K562 (cell line): Measurements from ENCODE around the gene GSK3B. TPM values are rescaled to one million over a fixed set of nuclear protein-coding genes. Genes with fewer than 3 reads are reported as not detected.

Experiments used
- ATAC-seq: fragments of 200-7000 bp; cut with Tn5 transposase; 3 replicates; pipeline ENCODE4 v1.9.1; 2020; ENCODE audit warnings: moderate library complexity
- BruUV-seq: library from RNA; stranded (reverse); fragments of 400-500 nt; replicated peaks from 2 replicates; lab custom pipeline; 2021; lab: Mats Ljungman, UMichigan
- CTCF ChIA-PET: fragments of 300-600 bp; formaldehyde crosslinking; extraction: SDS; loops from one replicate; lab custom pipeline; 2021; ENCODE audit warnings: low intra/inter-chr PET ratio; lab: Yijun Ruan, JAX
- POLR2A ChIA-PET: fragments of 300-600, 350-650 bp; sonication (Branson Sonifier 250); formaldehyde crosslinking; extraction: SDS; loops from one replicate; lab custom pipeline; 2021; ENCODE audit warnings: antibody characterized with exemption, inconsistent platforms; lab: Yijun Ruan, JAX
- DNase-seq, 4 experiments: peaks; one replicate each; pipeline versions ENCODE4 v3.0.0 to v3.0.0-alpha.2; 2011 to 2018; ENCODE audit warnings: low spot score in 3 of 4, mixed read lengths in 3 of 4; ENCODE audit errors: extremely low read depth in 1 of 4
- FAIRE-seq: peaks from 2 replicates; lab custom pipeline; 2011; peaks lifted over from hg19 to GRCh38; lab: Jason Lieb, UNC
- H2AFZ ChIP-seq: 2 replicates; pipeline ENCODE4 v1.6.0; 2011; ENCODE audit warnings: low read depth, low read length, control low read depth, inconsistent platforms
- H3K27ac ChIP-seq: fragments of 200-600 bp; 3 replicates; pipeline ENCODE4 v1.8.0; 2011; ENCODE audit warnings: low read depth, mild to moderate bottlenecking, control low read depth, inconsistent platforms, low read length, moderate library complexity, mixed read lengths; ENCODE audit errors: extremely low read depth
- H3K27me3 ChIP-seq, 2 experiments: fragments of 300-600 bp in 1 of 2; 2 replicates in 1 of 2; 3 replicates in 1 of 2; pipeline versions ENCODE4 v1.6.0 to v1.8.0; 2011; ENCODE audit warnings: inconsistent platforms in 2 of 2, low read length in 2 of 2, mild to moderate bottlenecking in 1 of 2, mixed read lengths in 1 of 2, moderate library complexity in 1 of 2; ENCODE audit not compliant: control insufficient read depth in 2 of 2, insufficient read depth in 2 of 2
- H3K36me3 ChIP-seq: fragments of 300-600 bp; 3 replicates; pipeline ENCODE4 v1.8.0; 2011; ENCODE audit warnings: mild to moderate bottlenecking, low read length, inconsistent platforms; ENCODE audit not compliant: control insufficient read depth, insufficient read depth
- H3K4me1 ChIP-seq, 2 experiments: fragments of 200-600 bp in 1 of 2; replicated peaks in 1 of 2; 2 replicates in 1 of 2; 3 replicates in 1 of 2; pipeline versions ENCODE4 v1.5.1 to v1.8.0; 2011; ENCODE audit warnings: inconsistent platforms in 2 of 2, low read length in 2 of 2, mild to moderate bottlenecking in 1 of 2, mixed read lengths in 1 of 2, moderate library complexity in 1 of 2; ENCODE audit not compliant: control insufficient read depth in 2 of 2, insufficient read depth in 2 of 2
- H3K4me2 ChIP-seq: 2 replicates; pipeline ENCODE4 v1.6.1; 2011; ENCODE audit warnings: low read length, control low read depth, inconsistent platforms, mixed read lengths; ENCODE audit not compliant: insufficient read depth
- H3K4me3 ChIP-seq: fragments of 200-600 bp; sonication (generic), shearing (Covaris generic); 2 replicates; pipeline ENCODE4 v1.5.1; 2016; ENCODE audit warnings: control low read depth, inconsistent platforms
- H3K79me2 ChIP-seq: fragments of 200-600 bp; 3 replicates; pipeline ENCODE4 v1.8.0; 2011; ENCODE audit warnings: low read length, inconsistent platforms; ENCODE audit not compliant: control insufficient read depth, insufficient read depth
- H3K9ac ChIP-seq, 2 experiments: 2 replicates each; pipeline versions ENCODE4 v1.6.0 to v1.6.1; 2011; ENCODE audit warnings: low read depth in 2 of 2, low read length in 2 of 2, control low read depth in 1 of 2, inconsistent platforms in 1 of 2, mild to moderate bottlenecking in 1 of 2, mixed read lengths in 1 of 2; ENCODE audit not compliant: insufficient read depth in 1 of 2
- H3K9me1 ChIP-seq: one replicate; pipeline ENCODE4 v1.6.0; 2011; ENCODE audit warnings: inconsistent platforms, mild to moderate bottlenecking, low read length, moderate library complexity; ENCODE audit not compliant: control insufficient read depth, insufficient read depth
- H3K9me3 ChIP-seq: replicated peaks from 2 replicates; pipeline ENCODE4 v1.5.1; 2011; ENCODE audit warnings: low read depth, low read length, inconsistent platforms; ENCODE audit not compliant: control insufficient read depth, insufficient read depth
- H4K20me1 ChIP-seq: replicated peaks from 2 replicates; pipeline ENCODE4 v1.6.1; 2011; ENCODE audit warnings: low read length, inconsistent platforms, mixed read lengths; ENCODE audit not compliant: control insufficient read depth, insufficient read depth
- FOXK1 ChIP-seq: sonication (generic); formaldehyde crosslinking; IDR thresholded peaks from 2 replicates; pipeline ENCODE4 v1.8.0; 2022; ENCODE audit warnings: missing genetic modification reagents, mild to moderate bottlenecking, borderline replicate concordance
- HMG20B ChIP-seq: fragments of 250-450 bp; sonication (Bioruptor Pico); IDR thresholded peaks from 2 replicates; pipeline ENCODE4 v1.5.0; 2021; ENCODE audit warnings: mild to moderate bottlenecking
- NFE2 ChIP-seq: IDR thresholded peaks from 2 replicates; pipeline ENCODE4 v1.6.1; 2014; ENCODE audit warnings: antibody characterized with exemption, low read depth
- POLR3A ChIP-seq: IDR thresholded peaks from 2 replicates; pipeline ENCODE4 v1.6.1; 2011; ENCODE audit warnings: borderline replicate concordance, mild to moderate bottlenecking, moderate library complexity; ENCODE audit not compliant: insufficient read length, insufficient read depth; ENCODE audit errors: extremely low read depth
- ZNF121 ChIP-seq: sonication (generic); formaldehyde crosslinking; conservative IDR thresholded peaks from 2 replicates; pipeline ENCODE4 v1.8.0; 2022; ENCODE audit warnings: missing genetic modification reagents
- ZNF282 ChIP-seq: sonication (generic); formaldehyde crosslinking; IDR thresholded peaks from 2 replicates; pipeline ENCODE4 v1.8.1; 2023; ENCODE audit warnings: missing genetic modification reagents
- WGBS: fragments of 100-300 bp; shearing (Covaris generic); methylation state at CpG from one replicate; pipeline ENCODE4 v1.1.6; 2016; ENCODE audit warnings: low coverage, mixed read lengths; ENCODE audit not compliant: insufficient coverage; ENCODE audit errors: missing lambda C conversion rate; 5-methylcytosine and 5-hydroxymethylcytosine counted together
- in situ Hi-C: fragments of 300-500 bp; cut with MboI; formaldehyde crosslinking; loops from 4 replicates; pipeline ENCODE4 v1.15.0; 2018; ENCODE audit warnings: inconsistent platforms, mixed read lengths
- intact Hi-C: fragments of 100-400 bp; cut with micrococcal nuclease; formaldehyde crosslinking; loops from 2 replicates; pipeline ENCODE4 v1.14.2; 2022
- polyA plus RNA-seq, 8 experiments: library from polyadenylated mRNA; depleted of rRNA in 4 of 8; stranded (reverse) in 5 of 8; unstranded in 3 of 8; fragments of >200 nt; fragmentation: Nextera tagmentation in 2 of 8; fragmentation: Illumina TruSeq in 1 of 8; extraction: Ambion mirVana in 2 of 8; extraction: Trizol in 1 of 8; gene quantifications; 2 replicates each; pipeline versions ENCODE4 v1.2.1 to v1.2.3, GENCODE V29; 2011 to 2014; ENCODE audit warnings: inconsistent platforms in 1 of 8, missing spikeins in 1 of 8
- total RNA-seq, 7 experiments: library from RNA; depleted of rRNA in 6 of 7; stranded (reverse); fragments of >200 nt in 6 of 7; fragmentation: Illumina TruSeq in 2 of 7; extraction: Trizol in 2 of 7; gene quantifications; 2 replicates each; pipeline versions ENCODE4 v1.2.1 to v1.2.3, GENCODE V29; 2011 to 2021; ENCODE audit warnings: low replicate concordance in 1 of 7
- TF ChIP-seq, protein P1 (sequence below): fragments of 450-650 bp; formaldehyde crosslinking; IDR thresholded peaks from 2 replicates; pipeline ENCODE4 v1.4.0; 2020; ENCODE audit warnings: mild to moderate bottlenecking, moderate library complexity
- TF ChIP-seq, protein P2 (sequence below): sonication (generic); formaldehyde crosslinking; IDR thresholded peaks from 2 replicates; pipeline ENCODE4 v1.8.1; 2023; ENCODE audit warnings: mild to moderate bottlenecking, missing genetic modification reagents
- TF ChIP-seq, protein P3 (sequence below): fragments of 250-450 bp; sonication (Bioruptor Pico); IDR thresholded peaks from 2 replicates; pipeline ENCODE4 v1.5.0; 2021; ENCODE audit warnings: mild to moderate bottlenecking, moderate library complexity

Gene GSK3B
- total and polyA plus RNA-seq, 9 of the 15 experiments (the other 6 are each of a cell fraction or from before 2014, with no cell fraction given): 4.7 to 25.0 (median 18.7) TPM

DNA sequence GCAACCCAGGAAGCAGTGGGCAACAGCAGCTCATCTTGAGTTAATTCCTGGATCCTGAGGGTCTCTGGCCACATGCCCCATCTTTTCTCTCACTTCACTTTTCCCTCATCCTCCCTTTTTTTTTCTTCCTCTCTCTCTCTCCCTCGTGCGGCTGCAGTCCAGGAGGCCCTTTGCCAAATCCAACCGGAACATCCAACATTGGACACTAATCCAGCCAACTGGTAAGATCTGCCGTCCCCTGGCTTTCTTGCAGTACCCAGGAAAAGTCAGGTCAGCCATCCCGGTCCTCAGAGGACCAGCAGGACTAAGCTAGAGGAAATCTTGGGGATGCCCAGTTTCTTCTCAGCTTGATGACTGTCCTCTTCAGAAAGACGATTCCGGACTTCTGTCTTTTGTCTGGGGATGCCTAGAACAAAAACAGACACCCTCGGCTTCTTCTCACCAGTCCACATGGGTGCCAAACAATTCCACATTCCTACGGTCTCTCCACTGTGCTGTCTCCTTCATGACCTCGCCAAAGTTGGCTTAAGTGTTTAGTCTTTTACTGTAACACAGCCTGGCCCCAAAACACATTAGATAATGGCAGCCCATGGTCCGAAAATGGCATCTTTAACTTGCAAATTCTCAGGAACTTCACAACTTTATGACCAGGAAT, 115.6 kb downstream of the GSK3B start (continued):
- TF ChIP-seq ZNF121 (CRISPR knock-in tag): no peak

DNA sequence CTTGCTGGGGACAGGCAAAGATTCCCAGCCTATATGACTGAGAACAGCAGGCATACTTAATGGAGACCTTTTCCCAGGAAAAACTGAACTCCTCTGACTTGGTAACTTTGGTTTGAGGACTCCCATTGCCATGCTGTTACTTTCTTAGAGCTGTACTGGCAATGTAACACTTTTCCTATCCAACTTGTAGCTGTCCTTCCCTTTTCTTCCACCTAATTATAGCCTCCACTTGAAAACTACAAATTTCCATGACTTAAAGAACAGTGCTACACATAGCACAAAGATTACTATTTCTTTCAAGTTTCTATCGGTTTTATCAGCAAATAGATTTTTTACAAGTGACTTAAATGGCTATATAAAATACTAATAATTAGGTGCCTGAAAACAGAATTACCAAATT, 116.9 kb downstream of the GSK3B start:
- H3K4me2 ChIP-seq: no peak overlapping the region
- ChIA-PET CTCF (no interaction called here), POLR2A (no interaction called here)
- no peaks in the 10 kb centered on the region for H3K9me3 ChIP-seq
- BruUV-seq: no TSS peak
- H3K4me1 ChIP-seq: no peaks in the 10 kb centered on the region
- H3K9me1 ChIP-seq: no peaks in the 10 kb centered on the region
- no peak overlapping the region for H3K27ac ChIP-seq
- H3K4me3 ChIP-seq: no peak overlapping the region
- H3K9ac ChIP-seq: no peak overlapping the region
- H4K20me1 ChIP-seq: no peaks in the 10 kb centered on the region
- no peak for ATAC-seq
- H2AFZ ChIP-seq: no peak overlapping the region
- H3K79me2 ChIP-seq: peaks cover 26% of the 10 kb centered on the region; the same call in 2 of the 3 replicates
- intact Hi-C loops (no loop called here), in situ Hi-C loops (no loop called here)
- TF ChIP-seq, protein P1, sequence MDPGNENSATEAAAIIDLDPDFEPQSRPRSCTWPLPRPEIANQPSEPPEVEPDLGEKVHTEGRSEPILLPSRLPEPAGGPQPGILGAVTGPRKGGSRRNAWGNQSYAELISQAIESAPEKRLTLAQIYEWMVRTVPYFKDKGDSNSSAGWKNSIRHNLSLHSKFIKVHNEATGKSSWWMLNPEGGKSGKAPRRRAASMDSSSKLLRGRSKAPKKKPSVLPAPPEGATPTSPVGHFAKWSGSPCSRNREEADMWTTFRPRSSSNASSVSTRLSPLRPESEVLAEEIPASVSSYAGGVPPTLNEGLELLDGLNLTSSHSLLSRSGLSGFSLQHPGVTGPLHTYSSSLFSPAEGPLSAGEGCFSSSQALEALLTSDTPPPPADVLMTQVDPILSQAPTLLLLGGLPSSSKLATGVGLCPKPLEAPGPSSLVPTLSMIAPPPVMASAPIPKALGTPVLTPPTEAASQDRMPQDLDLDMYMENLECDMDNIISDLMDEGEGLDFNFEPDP (CRISPR knock-in tag): no peak
- no peak for TF ChIP-seq NFE2
- TF ChIP-seq POLR3A: no peak
- TF ChIP-seq, protein P2, sequence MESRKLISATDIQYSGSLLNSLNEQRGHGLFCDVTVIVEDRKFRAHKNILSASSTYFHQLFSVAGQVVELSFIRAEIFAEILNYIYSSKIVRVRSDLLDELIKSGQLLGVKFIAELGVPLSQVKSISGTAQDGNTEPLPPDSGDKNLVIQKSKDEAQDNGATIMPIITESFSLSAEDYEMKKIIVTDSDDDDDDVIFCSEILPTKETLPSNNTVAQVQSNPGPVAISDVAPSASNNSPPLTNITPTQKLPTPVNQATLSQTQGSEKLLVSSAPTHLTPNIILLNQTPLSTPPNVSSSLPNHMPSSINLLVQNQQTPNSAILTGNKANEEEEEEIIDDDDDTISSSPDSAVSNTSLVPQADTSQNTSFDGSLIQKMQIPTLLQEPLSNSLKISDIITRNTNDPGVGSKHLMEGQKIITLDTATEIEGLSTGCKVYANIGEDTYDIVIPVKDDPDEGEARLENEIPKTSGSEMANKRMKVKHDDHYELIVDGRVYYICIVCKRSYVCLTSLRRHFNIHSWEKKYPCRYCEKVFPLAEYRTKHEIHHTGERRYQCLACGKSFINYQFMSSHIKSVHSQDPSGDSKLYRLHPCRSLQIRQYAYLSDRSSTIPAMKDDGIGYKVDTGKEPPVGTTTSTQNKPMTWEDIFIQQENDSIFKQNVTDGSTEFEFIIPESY (CRISPR knock-in tag): no peak
- TF ChIP-seq ZNF282 (CRISPR knock-in tag): no peak
- TF ChIP-seq, protein P3, sequence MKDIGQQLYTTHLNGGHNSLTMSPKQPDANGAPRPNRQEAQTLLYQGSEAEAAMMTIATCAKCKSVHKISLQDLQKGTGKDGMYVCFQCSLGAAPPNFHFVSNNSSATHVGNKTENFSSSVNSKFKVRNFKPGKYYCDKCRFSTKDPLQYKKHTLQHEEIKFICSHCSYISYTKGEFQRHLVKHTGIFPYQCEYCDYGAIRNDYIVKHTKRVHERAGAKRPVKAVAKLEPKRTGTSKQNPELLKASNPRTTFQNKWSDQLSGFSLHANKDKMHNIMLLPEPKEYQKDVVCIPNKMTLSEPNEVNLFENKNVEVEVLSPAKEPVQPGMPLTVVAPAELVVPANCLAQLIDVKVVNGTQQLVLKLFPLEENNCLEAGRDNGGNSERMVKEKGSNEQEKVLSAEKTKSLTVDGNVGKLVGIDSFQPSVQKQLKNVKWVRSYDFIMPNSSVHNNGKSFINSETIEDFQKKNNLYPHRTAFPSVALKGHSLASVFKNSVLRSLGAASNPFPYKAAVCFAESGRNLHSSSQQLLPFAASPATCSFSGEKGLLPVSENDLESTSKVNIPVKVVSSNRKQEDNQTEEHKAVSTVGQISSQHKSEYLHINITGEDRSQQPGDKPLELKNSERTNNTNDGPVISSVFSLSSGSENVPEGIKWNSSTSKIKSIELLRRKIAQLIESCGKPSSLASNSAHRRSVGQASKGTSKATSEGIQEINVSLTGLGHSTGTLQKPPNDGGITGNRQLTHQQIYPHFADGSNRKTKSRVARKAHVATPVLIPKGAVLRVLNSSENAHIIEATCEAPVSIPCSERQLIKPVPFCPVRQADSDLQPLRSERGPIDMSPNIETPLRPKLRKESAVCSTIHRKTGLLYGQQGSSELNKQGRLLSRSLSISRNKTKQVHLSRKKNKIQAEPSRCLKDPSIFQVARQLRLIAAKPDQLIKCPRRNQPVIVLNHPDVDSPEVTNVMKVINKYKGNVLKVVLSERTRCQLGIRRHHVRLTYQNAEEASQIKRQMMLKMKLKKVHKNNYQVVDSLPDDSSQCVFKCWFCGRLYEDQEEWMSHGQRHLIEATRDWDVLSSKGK (CRISPR knock-in tag): no peak
- TF ChIP-seq FOXK1 (CRISPR knock-in tag): no peak
- no peak for TF ChIP-seq HMG20B (CRISPR knock-in tag)
- no peaks in the 10 kb centered on the region for H3K36me3 ChIP-seq
- DNase-seq: no peak
- no peak for FAIRE-seq
- H3K27me3 ChIP-seq: no peaks in the 10 kb centered on the region
- WGBS: 67% methylated on average over 1 of the region's 1 CpG
